ENCODE measurements around the gene GADL1.

GADL1 gene

DNA sequence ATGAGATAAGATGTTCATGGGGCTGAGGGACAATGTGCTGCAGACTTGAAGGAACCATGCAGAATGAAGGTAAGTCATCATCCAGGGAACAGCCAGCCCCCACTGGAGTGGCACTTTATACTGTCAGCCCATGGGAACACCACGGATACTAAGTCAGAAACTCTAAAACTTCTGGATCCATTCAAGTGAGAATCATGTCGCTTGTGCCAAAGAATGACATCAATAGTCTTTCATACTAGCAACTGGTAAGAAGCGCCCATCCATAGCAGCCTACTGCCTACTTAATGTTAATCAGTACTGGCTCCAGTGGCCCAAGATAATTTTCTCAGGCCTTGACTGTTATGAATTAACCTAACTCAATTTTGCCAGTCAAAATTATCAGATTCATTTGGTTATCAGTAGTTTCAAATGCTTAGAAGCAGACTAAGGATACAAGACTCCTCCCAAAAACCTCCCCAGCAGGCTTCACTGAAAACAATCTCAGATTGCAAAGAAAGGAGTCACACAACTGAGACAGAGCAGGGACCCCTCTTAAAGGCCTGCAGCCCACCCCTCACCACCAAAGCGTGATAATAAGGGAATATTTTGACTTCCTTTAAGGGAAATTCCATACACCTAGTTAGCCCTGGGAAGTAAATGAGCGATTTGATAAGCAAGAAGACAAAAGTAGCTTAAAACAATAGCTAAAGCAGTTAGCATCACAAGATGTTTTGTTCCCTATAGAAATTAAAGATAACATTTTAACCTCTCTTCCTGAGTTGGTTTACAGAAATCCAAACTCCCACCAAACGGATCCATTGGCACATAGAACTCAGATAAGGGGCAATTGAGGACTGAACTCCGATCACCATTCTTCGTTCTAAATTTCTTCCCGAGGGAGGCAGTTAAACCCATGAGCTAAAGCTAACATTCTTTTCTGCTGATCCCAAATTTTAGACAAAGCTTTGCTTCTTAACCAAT is 189.2 kb downstream of the GADL1 start:
- no peak overlapping the region for H3K4me2 ChIP-seq
- no peak overlapping the region for H3K4me3 ChIP-seq
- H3K4me1 ChIP-seq = no peaks in the 10 kb centered on the region
- H4K20me1 ChIP-seq = no peaks in the 10 kb centered on the region
- H3K9me3 ChIP-seq = peaks cover 24% of the 10 kb centered on the region
- H3K27ac ChIP-seq = no peak overlapping the region
- H3K9ac ChIP-seq = no peak overlapping the region
- H3K36me3 ChIP-seq = peaks cover 10% of the 10 kb centered on the region
- no peaks in the 10 kb centered on the region for H3K27me3 ChIP-seq
- TF ChIP-seq Cebpa-rat (IDR thresholded peaks at IDR 0.05) = no peak

DNA sequence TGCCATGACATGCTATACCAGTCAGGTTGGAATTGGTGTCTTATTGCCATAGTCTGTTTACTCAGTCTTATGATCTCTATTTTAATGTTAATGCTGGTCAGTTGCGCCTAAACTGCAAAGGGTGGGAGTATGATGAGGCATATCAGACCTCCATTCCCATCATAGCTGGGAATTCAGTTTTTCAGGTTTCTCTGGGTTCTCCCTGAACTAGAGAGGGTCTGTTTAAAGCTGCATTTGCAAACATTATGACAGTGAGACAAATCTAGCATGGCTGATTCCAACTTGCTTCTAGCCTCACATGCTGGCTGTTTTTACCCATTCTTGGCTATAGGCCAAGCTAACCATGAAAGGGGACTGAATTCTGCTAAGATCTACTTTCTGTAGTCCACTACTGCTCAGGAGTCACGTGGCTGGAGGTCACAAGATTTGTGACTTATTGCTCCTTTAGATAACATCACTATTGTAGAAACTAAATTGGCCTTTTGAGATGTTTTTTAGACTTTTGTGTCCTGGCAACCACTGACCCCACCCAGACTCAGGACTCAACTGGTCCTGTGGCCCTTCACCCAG is 191.5 kb downstream of the GADL1 start:
- no peak for TF ChIP-seq Cebpa-rat (IDR thresholded peaks at IDR 0.05)
- Histone ChIP-seq H3K27ac (no peak overlapping the region), H3K4me2 (no peak overlapping the region), H3K27me3 (no peaks in the 10 kb centered on the region), H3K9me3 (peaks cover 24% of the 10 kb centered on the region), H4K20me1 (no peaks in the 10 kb centered on the region), H3K4me1 (no peaks in the 10 kb centered on the region), H3K36me3 (peaks cover 19% of the 10 kb centered on the region), H3K4me3 (no peak overlapping the region), H3K9ac (no peak overlapping the region)

DNA sequence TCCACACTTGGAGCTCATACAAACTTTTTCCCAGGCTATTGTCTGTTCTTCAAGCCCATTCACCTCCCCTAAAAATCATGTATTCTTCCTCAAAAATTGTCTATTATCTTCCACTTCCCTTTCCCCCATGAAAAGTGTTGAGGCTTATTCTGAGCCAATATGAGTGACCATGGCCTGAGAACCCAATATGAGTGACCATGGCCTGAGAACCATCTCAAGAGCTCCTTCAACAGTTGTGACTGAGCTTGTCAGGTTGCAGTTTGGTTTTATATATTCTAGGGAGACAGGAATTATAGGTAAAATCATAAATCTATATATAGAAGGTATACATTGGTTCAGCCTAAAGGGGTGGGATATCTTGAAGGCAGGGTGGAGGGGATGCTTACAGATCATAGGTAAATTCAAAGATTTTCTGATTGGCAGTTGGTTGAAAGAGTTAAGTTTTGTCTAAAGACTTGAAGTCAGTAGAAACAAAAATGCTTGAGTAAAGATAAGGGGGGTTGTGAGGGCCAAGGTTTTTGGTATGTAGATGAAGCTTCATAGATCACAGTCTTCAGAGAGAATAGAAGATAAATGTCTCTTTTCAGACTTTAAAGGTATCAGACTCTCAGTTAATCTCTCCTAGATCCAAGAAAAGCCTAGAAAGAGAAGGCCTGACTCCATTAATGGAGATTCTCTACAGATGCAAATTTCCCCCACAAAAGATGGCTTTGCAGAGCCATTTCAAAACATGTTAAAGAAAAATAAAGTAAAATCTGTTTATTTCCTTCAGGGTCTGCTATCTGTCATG is 192.2 kb downstream of the GADL1 start:
- Histone ChIP-seq H3K27ac (no peak overlapping the region), H3K4me2 (no peak overlapping the region), H4K20me1 (no peaks in the 10 kb centered on the region), H3K4me1 (no peaks in the 10 kb centered on the region), H3K27me3 (no peaks in the 10 kb centered on the region), H3K36me3 (peaks cover 25% of the 10 kb centered on the region), H3K4me3 (no peak overlapping the region), H3K9me3 (peaks cover 24% of the 10 kb centered on the region), H3K9ac (no peak overlapping the region)
- no peak for TF ChIP-seq Cebpa-rat (IDR thresholded peaks at IDR 0.05)

DNA sequence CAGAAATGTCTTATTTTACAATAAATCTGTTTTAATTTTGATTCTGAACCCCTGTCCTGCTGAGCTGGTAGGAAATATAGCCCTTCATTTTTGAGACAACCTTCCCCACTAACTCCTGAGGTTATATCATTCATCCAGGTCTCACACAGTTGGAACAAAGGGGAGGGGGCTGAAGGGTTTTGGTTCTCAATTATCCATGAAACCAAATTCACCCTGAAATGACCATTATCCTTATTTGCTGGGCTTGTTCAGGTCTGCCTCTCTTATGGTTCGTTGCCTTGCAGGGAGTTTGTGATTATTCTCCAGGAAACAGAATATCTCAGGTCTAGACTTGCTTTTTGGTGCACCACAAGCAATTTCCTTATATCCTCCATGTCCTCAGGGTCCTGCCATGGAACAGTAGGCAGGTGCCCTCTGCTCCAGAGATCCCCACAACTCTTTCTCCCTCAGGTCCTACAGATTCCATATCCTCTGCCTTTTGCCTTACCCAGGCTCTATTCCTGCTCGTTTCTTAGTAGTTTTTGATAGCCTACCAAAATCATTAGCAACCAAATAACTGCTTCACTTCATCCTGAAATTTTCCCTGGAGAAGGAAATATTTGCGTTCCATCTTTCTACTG is 193.6 kb downstream of the GADL1 start:
- no peak for TF ChIP-seq Cebpa-rat (IDR thresholded peaks at IDR 0.05)
- H4K20me1 ChIP-seq = no peaks in the 10 kb centered on the region
- H3K27ac ChIP-seq = no peak overlapping the region
- no peak overlapping the region for H3K4me2 ChIP-seq
- H3K4me1 ChIP-seq = no peaks in the 10 kb centered on the region
- H3K36me3 ChIP-seq = peaks cover 39% of the 10 kb centered on the region
- no peak overlapping the region for H3K9ac ChIP-seq
- H3K4me3 ChIP-seq = no peak overlapping the region
- peaks cover 24% of the 10 kb centered on the region for H3K9me3 ChIP-seq
- no peaks in the 10 kb centered on the region for H3K27me3 ChIP-seq

DNA sequence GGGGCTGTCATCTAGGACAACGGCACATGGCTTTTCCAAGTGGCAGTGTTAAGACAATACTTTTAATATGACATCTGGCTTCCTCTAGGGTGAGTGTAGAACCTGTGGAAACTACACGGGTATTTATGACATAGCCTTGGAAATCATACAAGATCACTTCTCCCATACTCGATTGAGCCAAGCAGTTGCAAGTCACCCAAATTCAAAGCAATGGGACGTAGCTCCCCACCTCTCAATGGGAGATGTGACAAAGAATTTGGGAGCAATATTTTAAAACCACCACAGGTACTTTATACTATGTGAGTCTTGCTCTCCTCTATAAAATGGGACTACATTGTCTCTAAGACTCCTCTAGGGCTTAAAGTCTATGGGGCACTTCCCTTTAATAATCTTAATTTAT is 194.5 kb downstream of the GADL1 start:
- H3K4me1 ChIP-seq = no peaks in the 10 kb centered on the region
- no peak overlapping the region for H3K4me2 ChIP-seq
- no peak overlapping the region for H3K9ac ChIP-seq
- H3K27me3 ChIP-seq = no peaks in the 10 kb centered on the region
- no peak for TF ChIP-seq Cebpa-rat (IDR thresholded peaks at IDR 0.05)
- H3K4me3 ChIP-seq = no peak overlapping the region
- peaks cover 24% of the 10 kb centered on the region for H3K9me3 ChIP-seq
- H4K20me1 ChIP-seq = no peaks in the 10 kb centered on the region
- H3K36me3 ChIP-seq = peaks cover 48% of the 10 kb centered on the region
- H3K27ac ChIP-seq = no peak overlapping the region

DNA sequence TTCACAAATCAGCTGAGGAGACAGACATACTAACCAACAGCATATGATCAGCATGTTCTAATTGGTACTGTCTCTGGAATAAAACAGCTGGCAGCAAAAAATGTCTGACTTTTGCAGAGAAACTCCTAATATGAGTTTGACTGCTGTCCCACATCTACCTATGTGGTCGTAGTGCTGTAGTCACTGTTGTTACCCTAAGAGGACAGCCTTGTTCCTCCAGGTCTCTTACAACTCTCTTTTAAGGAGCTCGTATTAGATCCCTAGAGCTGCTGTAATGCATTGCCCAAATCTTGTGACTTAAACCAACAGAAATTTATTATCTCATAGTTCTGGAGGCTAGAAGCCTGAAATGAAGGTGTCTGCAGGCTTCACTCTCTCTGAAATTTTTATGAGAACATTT is 195.9 kb downstream of the GADL1 start:
- Histone ChIP-seq H3K9me3 (peaks cover 24% of the 10 kb centered on the region), H3K27me3 (no peaks in the 10 kb centered on the region), H3K4me1 (no peaks in the 10 kb centered on the region), H3K4me3 (no peak overlapping the region), H3K27ac (no peak overlapping the region), H3K9ac (no peak overlapping the region), H4K20me1 (0 out of 2 replicates have a peak, but pooled peaks cover 6% of the 10 kb centered on the region), H3K36me3 (peaks cover 60% of the 10 kb centered on the region), H3K4me2 (no peak overlapping the region)
- no peak for TF ChIP-seq Cebpa-rat (IDR thresholded peaks at IDR 0.05)

DNA sequence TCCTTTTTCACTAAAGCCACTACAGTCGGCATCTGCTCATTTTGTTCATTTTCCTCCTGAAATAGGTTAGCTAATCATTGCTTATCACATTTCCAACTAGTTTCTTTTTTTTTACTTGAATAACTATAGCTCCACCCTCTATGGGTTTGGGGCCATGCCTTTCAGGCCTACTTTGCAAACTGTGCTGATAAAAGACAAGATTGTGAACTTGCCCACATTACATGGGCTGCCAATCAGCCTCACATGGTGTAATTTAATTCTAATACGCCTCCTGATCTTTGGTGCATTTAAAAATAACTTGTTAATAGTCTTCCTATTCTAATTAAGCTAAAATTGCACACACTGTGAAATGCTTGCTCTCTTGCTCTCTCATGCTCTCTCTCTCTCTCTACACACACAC is 197.6 kb downstream of the GADL1 start:
- Histone ChIP-seq H3K27ac (no peak overlapping the region), H3K4me3 (no peak overlapping the region), H3K9ac (no peak overlapping the region), H4K20me1 (0 out of 2 replicates have a peak, but pooled peaks cover 17% of the 10 kb centered on the region), H3K27me3 (no peaks in the 10 kb centered on the region), H3K4me1 (peaks cover 12% of the 10 kb centered on the region; the same call in 1 of the 2 replicates), H3K36me3 (peaks cover 72% of the 10 kb centered on the region), H3K9me3 (peaks cover 8% of the 10 kb centered on the region; the same call in 1 of the 2 replicates), H3K4me2 (no peak overlapping the region)
- no peak for TF ChIP-seq Cebpa-rat (IDR thresholded peaks at IDR 0.05)

DNA sequence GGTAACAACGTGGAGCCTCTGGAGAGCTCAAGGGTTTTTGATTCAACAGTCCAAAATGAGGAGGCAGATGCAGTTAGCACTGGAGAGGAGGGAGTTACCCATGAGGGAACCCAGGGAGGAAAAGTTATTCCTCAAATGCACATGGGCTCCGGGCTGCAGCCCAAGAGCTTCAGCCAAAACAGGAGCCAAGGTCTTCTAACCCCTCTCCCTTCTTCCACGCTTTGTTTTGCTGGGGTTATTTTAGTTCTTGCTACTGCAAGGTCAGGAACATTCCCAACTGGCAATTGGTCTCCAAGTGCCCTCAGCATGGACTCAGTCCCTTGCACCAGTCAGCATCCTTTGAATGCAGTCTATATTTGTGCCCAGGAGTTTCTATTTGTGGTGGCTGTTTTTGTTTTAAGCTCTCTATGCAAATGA is 198.1 kb downstream of the GADL1 start:
- Histone ChIP-seq H3K4me1 (peaks cover 15% of the 10 kb centered on the region), H3K4me3 (no peak overlapping the region), H3K9me3 (peaks cover 7% of the 10 kb centered on the region; the same call in 1 of the 2 replicates), H3K36me3 (peaks cover 77% of the 10 kb centered on the region), H3K27ac (0 out of 2 replicates have a peak overlapping the region, but pooled peaks have one; percentile 10), H4K20me1 (peaks cover 22% of the 10 kb centered on the region), H3K9ac (no peak overlapping the region), H3K4me2 (no peak overlapping the region), H3K27me3 (no peaks in the 10 kb centered on the region)
- no peak for TF ChIP-seq Cebpa-rat (IDR thresholded peaks at IDR 0.05)

DNA sequence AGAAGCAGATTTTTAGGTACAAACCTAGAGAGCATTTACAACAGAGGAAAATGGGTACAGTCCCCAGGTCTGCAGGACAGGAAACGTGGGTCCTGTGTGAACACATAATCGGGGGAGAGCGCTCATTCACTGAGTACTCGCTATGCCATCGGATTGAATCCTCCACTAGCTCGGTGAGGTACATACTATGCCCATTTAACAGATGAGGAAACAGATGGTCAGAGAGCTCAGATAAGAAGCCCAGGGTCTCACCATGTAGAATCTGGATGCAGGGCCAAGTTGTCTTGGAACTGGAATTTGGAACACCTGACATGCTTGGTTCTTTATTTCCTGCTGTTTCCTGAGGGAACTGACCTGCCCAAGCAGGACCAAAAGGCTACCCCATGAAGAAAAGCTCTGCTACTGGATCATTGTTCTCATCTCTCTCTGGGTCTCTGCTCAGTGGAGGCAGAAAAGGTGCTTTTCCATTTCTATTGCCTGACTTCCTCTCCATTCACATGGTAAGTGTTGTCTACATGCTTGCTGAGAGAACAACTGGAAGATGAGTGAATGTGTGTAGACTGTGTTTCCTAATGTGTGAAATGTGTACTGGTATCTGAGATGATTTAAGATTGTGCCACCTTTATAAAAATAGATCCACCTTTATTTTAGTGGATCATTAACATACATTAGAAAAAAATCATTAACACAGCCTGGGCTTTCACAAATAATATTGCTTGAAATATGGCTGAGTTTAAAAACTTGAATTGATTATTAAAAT is 199.0 kb downstream of the GADL1 start:
- Histone ChIP-seq H3K9ac (no peak overlapping the region), H3K4me2 (no peak overlapping the region), H3K4me1 (peaks cover 24% of the 10 kb centered on the region), H3K4me3 (no peak overlapping the region), H3K27ac (no peak overlapping the region), H4K20me1 (peaks cover 31% of the 10 kb centered on the region), H3K36me3 (peaks cover 81% of the 10 kb centered on the region), H3K27me3 (no peaks in the 10 kb centered on the region), H3K9me3 (no peaks in the 10 kb centered on the region; the same call in 1 of the 2 replicates)
- no peak for TF ChIP-seq Cebpa-rat (IDR thresholded peaks at IDR 0.05)

Measured in BLaER1 (cell line).